ENCODE results near the gene DCT.

Gene DCT

GRCh38 chr13:94412870-94413597 is 66.4 kb downstream of the DCT start:
- DNase-seq (ENCODE audit: low read depth in 1 of 2, low spot score in 1 of 2): no peak
- in situ Hi-C loops (cut with HindIII; ENCODE audit: low pct_unique_long_range_greater_than_20kb, low sequenced_read_pairs): no loop called here
- TF ChIP-seq JUND (IDR thresholded peaks at IDR 0.05; ENCODE audit: low read depth): no peak

- DNase-seq (ENCODE audit: low read depth in 1 of 2, low spot score in 1 of 2): no peak
- in situ Hi-C loops (cut with HindIII; ENCODE audit: low pct_unique_long_range_greater_than_20kb, low sequenced_read_pairs): no loop called here
- no peak for TF ChIP-seq JUND (IDR thresholded peaks at IDR 0.05; ENCODE audit: low read depth)
Observed at GRCh38 chr13:94411747-94412146, 67.7 kb downstream of the DCT start.

GRCh38 chr13:94408314-94409036 is 71.0 kb downstream of the DCT start:
- no peak for TF ChIP-seq JUND (IDR thresholded peaks at IDR 0.05; ENCODE audit: low read depth)
- in situ Hi-C loops (cut with HindIII; ENCODE audit: low pct_unique_long_range_greater_than_20kb, low sequenced_read_pairs): no loop called here

GRCh38 chr13:94400874-94401273 is 78.6 kb downstream of the DCT start:
- no peak for TF ChIP-seq JUND (IDR thresholded peaks at IDR 0.05; ENCODE audit: low read depth)
- no peak for DNase-seq (ENCODE audit: low read depth in 1 of 2, low spot score in 1 of 2)
- in situ Hi-C loops (cut with HindIII; ENCODE audit: low pct_unique_long_range_greater_than_20kb, low sequenced_read_pairs): no loop called here

More at GRCh38 chr13:94408314-94409036, 71.0 kb downstream of the DCT start:
- no peak for DNase-seq (ENCODE audit: low read depth in 1 of 2, low spot score in 1 of 2)

- in situ Hi-C loops (cut with HindIII; ENCODE audit: low pct_unique_long_range_greater_than_20kb, low sequenced_read_pairs): no loop called here
- no peak for DNase-seq (ENCODE audit: low read depth in 1 of 2, low spot score in 1 of 2)
- TF ChIP-seq JUND (IDR thresholded peaks at IDR 0.05; ENCODE audit: low read depth): no peak
Observed at GRCh38 chr13:94399812-94400211, 79.7 kb downstream of the DCT start.

- no peak for TF ChIP-seq JUND (IDR thresholded peaks at IDR 0.05; ENCODE audit: low read depth)
- in situ Hi-C loops (cut with HindIII; ENCODE audit: low pct_unique_long_range_greater_than_20kb, low sequenced_read_pairs): no loop called here
- DNase-seq (ENCODE audit: low read depth in 1 of 2, low spot score in 1 of 2): no peak
Observed at GRCh38 chr13:94395860-94396259, 83.6 kb downstream of the DCT start.

- in situ Hi-C loops (cut with HindIII; ENCODE audit: low pct_unique_long_range_greater_than_20kb, low sequenced_read_pairs): no loop called here
- DNase-seq (ENCODE audit: low read depth in 1 of 2, low spot score in 1 of 2): no peak
- TF ChIP-seq JUND (IDR thresholded peaks at IDR 0.05; ENCODE audit: low read depth): no peak
Observed at GRCh38 chr13:94394723-94395122, 84.8 kb downstream of the DCT start.

GRCh38 chr13:94390881-94391280 is 88.6 kb downstream of the DCT start:
- no peak for TF ChIP-seq JUND (IDR thresholded peaks at IDR 0.05; ENCODE audit: low read depth)
- no peak for DNase-seq (ENCODE audit: low read depth in 1 of 2, low spot score in 1 of 2)
- in situ Hi-C loops (cut with HindIII; ENCODE audit: low pct_unique_long_range_greater_than_20kb, low sequenced_read_pairs): no loop called here

GRCh38 chr13:94389604-94390351 is 89.7 kb downstream of the DCT start:
- in situ Hi-C loops (cut with HindIII; ENCODE audit: low pct_unique_long_range_greater_than_20kb, low sequenced_read_pairs): no loop called here
- no peak for TF ChIP-seq JUND (IDR thresholded peaks at IDR 0.05; ENCODE audit: low read depth)
- DNase-seq (ENCODE audit: low read depth in 1 of 2, low spot score in 1 of 2): no peak

GRCh38 chr13:94387047-94387446 is 92.4 kb downstream of the DCT start:
- no peak for TF ChIP-seq JUND (IDR thresholded peaks at IDR 0.05; ENCODE audit: low read depth)
- DNase-seq (ENCODE audit: low read depth in 1 of 2, low spot score in 1 of 2): no peak
- in situ Hi-C loops (cut with HindIII; ENCODE audit: low pct_unique_long_range_greater_than_20kb, low sequenced_read_pairs): no loop called here

All from T47D (cell line).